ENCODE measurements around the gene TMSB4X. TPM values are rescaled to one million over a fixed set of nuclear protein-coding genes. Genes with fewer than 3 reads are reported as not detected.

TMSB4X gene
- total RNA-seq, 1 experiment from 2014 or later: 2,595 TPM

- H3K36me3 Mint-ChIP-seq: peaks cover 12% of the 10 kb centered on the region
- ChIA-PET CTCF (no interaction called here), POLR2A (no interaction called here)
- no peak overlapping the region for H3K27ac Mint-ChIP-seq
- TF ChIP-seq, protein P1, sequence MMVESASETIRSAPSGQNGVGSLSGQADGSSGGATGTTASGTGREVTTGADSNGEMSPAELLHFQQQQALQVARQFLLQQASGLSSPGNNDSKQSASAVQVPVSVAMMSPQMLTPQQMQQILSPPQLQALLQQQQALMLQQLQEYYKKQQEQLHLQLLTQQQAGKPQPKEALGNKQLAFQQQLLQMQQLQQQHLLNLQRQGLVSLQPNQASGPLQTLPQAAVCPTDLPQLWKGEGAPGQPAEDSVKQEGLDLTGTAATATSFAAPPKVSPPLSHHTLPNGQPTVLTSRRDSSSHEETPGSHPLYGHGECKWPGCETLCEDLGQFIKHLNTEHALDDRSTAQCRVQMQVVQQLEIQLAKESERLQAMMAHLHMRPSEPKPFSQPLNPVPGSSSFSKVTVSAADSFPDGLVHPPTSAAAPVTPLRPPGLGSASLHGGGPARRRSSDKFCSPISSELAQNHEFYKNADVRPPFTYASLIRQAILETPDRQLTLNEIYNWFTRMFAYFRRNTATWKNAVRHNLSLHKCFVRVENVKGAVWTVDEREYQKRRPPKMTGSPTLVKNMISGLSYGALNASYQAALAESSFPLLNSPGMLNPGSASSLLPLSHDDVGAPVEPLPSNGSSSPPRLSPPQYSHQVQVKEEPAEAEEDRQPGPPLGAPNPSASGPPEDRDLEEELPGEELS (CRISPR knock-in tag; IDR thresholded peaks at IDR 0.05): no peak
- TF ChIP-seq E2F1 (CRISPR knock-in tag; IDR thresholded peaks at IDR 0.05) (no peak), ZNF671 (CRISPR knock-in tag; IDR thresholded peaks at IDR 0.05) (no peak), TEAD1 (CRISPR knock-in tag; IDR thresholded peaks at IDR 0.05) (no peak)
- TF ChIP-seq, protein P2, sequence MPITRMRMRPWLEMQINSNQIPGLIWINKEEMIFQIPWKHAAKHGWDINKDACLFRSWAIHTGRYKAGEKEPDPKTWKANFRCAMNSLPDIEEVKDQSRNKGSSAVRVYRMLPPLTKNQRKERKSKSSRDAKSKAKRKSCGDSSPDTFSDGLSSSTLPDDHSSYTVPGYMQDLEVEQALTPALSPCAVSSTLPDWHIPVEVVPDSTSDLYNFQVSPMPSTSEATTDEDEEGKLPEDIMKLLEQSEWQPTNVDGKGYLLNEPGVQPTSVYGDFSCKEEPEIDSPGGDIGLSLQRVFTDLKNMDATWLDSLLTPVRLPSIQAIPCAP (CRISPR knock-in tag; IDR thresholded peaks at IDR 0.05): no peak
- TF ChIP-seq, protein P3, sequence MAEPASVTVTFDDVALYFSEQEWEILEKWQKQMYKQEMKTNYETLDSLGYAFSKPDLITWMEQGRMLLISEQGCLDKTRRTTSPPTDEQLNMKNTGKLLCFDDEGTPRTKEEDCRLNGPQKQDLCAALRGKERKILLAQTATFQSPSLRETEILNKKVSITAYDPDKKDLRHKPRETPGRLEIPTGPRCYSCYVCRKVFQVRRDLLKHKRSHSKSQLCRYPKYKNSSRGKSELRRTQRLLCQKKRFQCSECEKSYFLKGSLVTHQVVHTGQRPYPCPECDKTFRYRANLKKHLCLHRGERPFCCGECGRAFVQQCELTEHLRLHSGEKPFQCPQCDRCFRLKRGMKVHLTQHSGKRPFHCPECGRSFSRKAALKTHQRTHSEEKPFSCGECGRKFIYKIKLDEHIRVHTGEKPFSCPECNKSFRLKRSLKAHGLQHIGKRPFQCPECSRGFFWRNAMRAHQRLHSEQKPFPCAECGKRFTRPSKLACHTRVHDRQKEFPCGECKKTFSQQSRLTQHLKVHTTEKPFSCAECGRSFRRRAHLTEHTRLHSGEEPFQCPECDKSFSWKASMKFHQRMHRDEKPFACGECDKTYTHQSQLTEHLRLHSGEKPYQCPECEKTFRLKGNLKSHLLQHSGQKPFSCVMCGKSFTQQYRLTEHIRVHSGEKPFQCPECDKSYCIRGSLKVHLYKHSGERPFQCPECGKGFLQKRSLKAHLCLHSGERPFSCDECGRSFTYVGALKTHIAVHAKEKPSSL (CRISPR knock-in tag; conservative IDR thresholded peaks at IDR 0.05): no peak
- ATAC-seq: no peak
- no peak overlapping the region for H3K4me3 Mint-ChIP-seq
- H3K9me3 Mint-ChIP-seq: peaks cover 16% of the 10 kb centered on the region
- H3K27me3 Mint-ChIP-seq (ENCODE audit: low read depth): peaks cover 3% of the 10 kb centered on the region
- no peak for DNase-seq (ENCODE audit: low spot score)
- peaks cover 11% of the 10 kb centered on the region; the same call in 1 of the 2 replicates for H3K4me1 Mint-ChIP-seq
These were observed 14.6 kb downstream of the TMSB4X start for GRCh38 chrX:12989461-12989860.

DNA sequence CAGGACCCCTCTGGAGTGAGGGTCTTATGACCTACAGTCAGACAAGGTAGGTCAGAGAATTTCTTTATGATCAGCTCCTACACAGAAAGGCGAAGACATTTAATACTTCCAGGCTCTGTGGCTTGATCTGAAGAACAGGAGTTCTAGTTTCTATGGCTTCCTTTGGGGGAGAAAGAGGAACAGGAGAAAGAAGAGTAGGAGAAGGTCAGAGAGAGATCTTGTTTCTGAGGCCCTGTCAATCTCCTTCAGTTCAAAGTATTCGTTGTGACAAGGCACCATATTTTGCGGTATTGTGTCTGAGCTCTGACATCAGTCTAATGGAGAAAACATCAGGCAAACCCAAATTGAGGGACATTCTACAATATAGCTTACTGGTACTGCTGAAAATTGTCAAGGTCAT is 16.7 kb downstream of the TMSB4X start:
- H3K36me3 Mint-ChIP-seq: peaks cover 7% of the 10 kb centered on the region
- no peak for TF ChIP-seq ATF2 (CRISPR knock-in tag; IDR thresholded peaks at IDR 0.05; ENCODE audit: borderline replicate concordance, low read depth)
- TF ChIP-seq ZNF219 (CRISPR knock-in tag; IDR thresholded peaks at IDR 0.05; ENCODE audit: borderline replicate concordance): no peak
- no peak for TF ChIP-seq AFF4 (CRISPR knock-in tag; IDR thresholded peaks at IDR 0.05; ENCODE audit: borderline replicate concordance)
- TF ChIP-seq, protein P4, sequence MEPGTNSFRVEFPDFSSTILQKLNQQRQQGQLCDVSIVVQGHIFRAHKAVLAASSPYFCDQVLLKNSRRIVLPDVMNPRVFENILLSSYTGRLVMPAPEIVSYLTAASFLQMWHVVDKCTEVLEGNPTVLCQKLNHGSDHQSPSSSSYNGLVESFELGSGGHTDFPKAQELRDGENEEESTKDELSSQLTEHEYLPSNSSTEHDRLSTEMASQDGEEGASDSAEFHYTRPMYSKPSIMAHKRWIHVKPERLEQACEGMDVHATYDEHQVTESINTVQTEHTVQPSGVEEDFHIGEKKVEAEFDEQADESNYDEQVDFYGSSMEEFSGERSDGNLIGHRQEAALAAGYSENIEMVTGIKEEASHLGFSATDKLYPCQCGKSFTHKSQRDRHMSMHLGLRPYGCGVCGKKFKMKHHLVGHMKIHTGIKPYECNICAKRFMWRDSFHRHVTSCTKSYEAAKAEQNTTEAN (CRISPR knock-in tag; IDR thresholded peaks at IDR 0.05): no peak
- TF ChIP-seq TP53 (CRISPR knock-in tag; IDR thresholded peaks at IDR 0.05): no peak
- TF ChIP-seq SOX15 (CRISPR knock-in tag; IDR thresholded peaks at IDR 0.05): no peak
- TF ChIP-seq, protein P5, sequence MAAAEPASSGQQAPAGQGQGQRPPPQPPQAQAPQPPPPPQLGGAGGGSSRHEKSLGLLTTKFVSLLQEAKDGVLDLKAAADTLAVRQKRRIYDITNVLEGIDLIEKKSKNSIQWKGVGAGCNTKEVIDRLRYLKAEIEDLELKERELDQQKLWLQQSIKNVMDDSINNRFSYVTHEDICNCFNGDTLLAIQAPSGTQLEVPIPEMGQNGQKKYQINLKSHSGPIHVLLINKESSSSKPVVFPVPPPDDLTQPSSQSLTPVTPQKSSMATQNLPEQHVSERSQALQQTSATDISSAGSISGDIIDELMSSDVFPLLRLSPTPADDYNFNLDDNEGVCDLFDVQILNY (CRISPR knock-in tag; IDR thresholded peaks at IDR 0.05): no peak
- TF ChIP-seq, protein P6, sequence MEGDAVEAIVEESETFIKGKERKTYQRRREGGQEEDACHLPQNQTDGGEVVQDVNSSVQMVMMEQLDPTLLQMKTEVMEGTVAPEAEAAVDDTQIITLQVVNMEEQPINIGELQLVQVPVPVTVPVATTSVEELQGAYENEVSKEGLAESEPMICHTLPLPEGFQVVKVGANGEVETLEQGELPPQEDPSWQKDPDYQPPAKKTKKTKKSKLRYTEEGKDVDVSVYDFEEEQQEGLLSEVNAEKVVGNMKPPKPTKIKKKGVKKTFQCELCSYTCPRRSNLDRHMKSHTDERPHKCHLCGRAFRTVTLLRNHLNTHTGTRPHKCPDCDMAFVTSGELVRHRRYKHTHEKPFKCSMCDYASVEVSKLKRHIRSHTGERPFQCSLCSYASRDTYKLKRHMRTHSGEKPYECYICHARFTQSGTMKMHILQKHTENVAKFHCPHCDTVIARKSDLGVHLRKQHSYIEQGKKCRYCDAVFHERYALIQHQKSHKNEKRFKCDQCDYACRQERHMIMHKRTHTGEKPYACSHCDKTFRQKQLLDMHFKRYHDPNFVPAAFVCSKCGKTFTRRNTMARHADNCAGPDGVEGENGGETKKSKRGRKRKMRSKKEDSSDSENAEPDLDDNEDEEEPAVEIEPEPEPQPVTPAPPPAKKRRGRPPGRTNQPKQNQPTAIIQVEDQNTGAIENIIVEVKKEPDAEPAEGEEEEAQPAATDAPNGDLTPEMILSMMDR (IDR thresholded peaks at IDR 0.05): no peak
- no peak for TF ChIP-seq ZBTB21 (CRISPR knock-in tag; IDR thresholded peaks at IDR 0.05; ENCODE audit: borderline replicate concordance)
- no peak for TF ChIP-seq JAZF1 (CRISPR knock-in tag; IDR thresholded peaks at IDR 0.05)
- no peak for TF ChIP-seq ZNF671 (CRISPR knock-in tag; IDR thresholded peaks at IDR 0.05)
- ATAC-seq (no peak), DNase-seq (ENCODE audit: low spot score) (no peak)
- H3K9me3 Mint-ChIP-seq: peaks cover 7% of the 10 kb centered on the region
- H3K4me1 Mint-ChIP-seq: peaks cover 11% of the 10 kb centered on the region; the same call in 1 of the 2 replicates
- no peak overlapping the region for H3K4me3 Mint-ChIP-seq
- ChIA-PET POLR2A (no interaction called here), CTCF (no interaction called here)
- H3K27me3 Mint-ChIP-seq (ENCODE audit: low read depth): peaks cover 3% of the 10 kb centered on the region
- no peak overlapping the region for H3K27ac Mint-ChIP-seq
